NCI-H2107 treated with DMSO at 0.1 percent for 48 hours (cell line): ENCODE measurements around the gene BCL11A.

Experiments
- DNase-seq: peaks from one replicate; lab custom pipeline; 2025; ENCODE audit not compliant: unreplicated experiment; lab: John Stamatoyannopoulos, UW

BCL11A gene

GRCh38 chr2:60546756-60547420, 6.6 kb downstream of the BCL11A start:
- DNase-seq = no peak

- no peak for DNase-seq
Observed at GRCh38 chr2:60544954-60545560, 8.4 kb downstream of the BCL11A start.

GRCh38 chr2:60544062-60544461, 9.4 kb downstream of the BCL11A start:
- no peak for DNase-seq

GRCh38 chr2:60541056-60541651, 12.3 kb downstream of the BCL11A start:
- DNase-seq = no peak

- no peak for DNase-seq
Observed at GRCh38 chr2:60540074-60540473, 13.4 kb downstream of the BCL11A start.

GRCh38 chr2:60539140-60539539, 14.3 kb downstream of the BCL11A start:
- no peak for DNase-seq

GRCh38 chr2:60538101-60538500, 15.4 kb downstream of the BCL11A start:
- no peak for DNase-seq

GRCh38 chr2:60536746-60537145, 16.7 kb downstream of the BCL11A start:
- no peak for DNase-seq

GRCh38 chr2:60535685-60536312, 17.7 kb downstream of the BCL11A start:
- no peak for DNase-seq

- no peak for DNase-seq
Observed at GRCh38 chr2:60534892-60535684, 18.4 kb downstream of the BCL11A start.

- no peak for DNase-seq
Observed at GRCh38 chr2:60534052-60534685, 19.3 kb downstream of the BCL11A start.

GRCh38 chr2:60533101-60534051, 20.1 kb downstream of the BCL11A start:
- DNase-seq = no peak

GRCh38 chr2:60532421-60532820, 21.0 kb downstream of the BCL11A start:
- no peak for DNase-seq

GRCh38 chr2:60531701-60532133, 21.7 kb downstream of the BCL11A start:
- no peak for DNase-seq

GRCh38 chr2:60530660-60531281, 22.7 kb downstream of the BCL11A start:
- DNase-seq = peak; percentile 50

GRCh38 chr2:60529785-60530627, 23.4 kb downstream of the BCL11A start:
- DNase-seq = no peak

- DNase-seq = no peak
Observed at GRCh38 chr2:60529136-60529784, 24.2 kb downstream of the BCL11A start.
